Activated CD8-positive, alpha-beta memory T cell treated with anti-CD3 and anti-CD28 coated beads for 24 hours (primary cell): ENCODE results near the gene CEP19.
A peak's percentile ranks its signal among the peaks of the same experiment; 100 is the strongest.
"Not testable (repeated sequence)": the region's sequence is repeated elsewhere in the genome, so short reads cannot be mapped to it uniquely, and the experiment has no call there.

ENCODE experiments used
- DNase-seq: peaks from one replicate; pipeline ENCODE4 v3.0.0-alpha.2; 2020

Gene CEP19, protein sequence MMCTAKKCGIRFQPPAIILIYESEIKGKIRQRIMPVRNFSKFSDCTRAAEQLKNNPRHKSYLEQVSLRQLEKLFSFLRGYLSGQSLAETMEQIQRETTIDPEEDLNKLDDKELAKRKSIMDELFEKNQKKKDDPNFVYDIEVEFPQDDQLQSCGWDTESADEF

DNA sequence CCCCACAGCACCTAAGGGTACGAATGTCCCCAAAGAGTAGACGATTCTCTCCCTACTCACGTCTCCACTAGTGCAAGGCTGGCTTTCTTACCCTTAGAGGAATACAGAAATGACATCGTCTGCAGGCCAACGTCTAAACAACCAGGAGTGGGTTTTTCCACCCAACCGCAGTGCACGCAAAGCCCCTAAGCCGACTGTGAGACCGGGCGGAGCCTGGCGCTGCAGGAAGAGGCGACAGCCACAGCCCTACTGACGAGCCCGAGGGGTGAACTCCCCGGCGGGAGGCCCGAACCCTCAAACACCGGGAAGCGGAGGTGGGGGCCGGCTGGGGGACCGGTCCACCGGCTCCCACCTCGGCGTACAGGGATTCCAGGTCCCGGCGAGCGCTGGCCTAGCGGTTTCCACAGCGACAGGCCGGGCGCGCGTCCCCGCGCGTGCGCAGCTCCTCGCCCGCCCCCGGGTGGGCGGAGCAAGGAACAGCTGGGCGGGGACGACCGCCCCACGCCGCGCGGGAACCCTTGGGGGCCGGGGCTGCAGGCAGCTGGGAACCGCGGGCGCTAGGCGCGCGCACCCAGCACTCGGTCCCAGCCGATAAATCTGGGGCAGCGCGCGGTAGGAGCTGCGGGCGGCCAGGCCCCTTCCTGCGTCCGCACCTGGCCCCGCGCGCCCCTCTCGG, at the start of gene CEP19, which contains the start of gene PIGX:
CEP19 (minus strand) TSS at position 413 of the 676 bp plus-strand sequence. CDS start 3,593 bp downstream, outside the sequence.
PIGX (plus strand) TSS at position 540 of the 676 bp plus-strand sequence.
- DNase-seq: peak; percentile 96

DNA sequence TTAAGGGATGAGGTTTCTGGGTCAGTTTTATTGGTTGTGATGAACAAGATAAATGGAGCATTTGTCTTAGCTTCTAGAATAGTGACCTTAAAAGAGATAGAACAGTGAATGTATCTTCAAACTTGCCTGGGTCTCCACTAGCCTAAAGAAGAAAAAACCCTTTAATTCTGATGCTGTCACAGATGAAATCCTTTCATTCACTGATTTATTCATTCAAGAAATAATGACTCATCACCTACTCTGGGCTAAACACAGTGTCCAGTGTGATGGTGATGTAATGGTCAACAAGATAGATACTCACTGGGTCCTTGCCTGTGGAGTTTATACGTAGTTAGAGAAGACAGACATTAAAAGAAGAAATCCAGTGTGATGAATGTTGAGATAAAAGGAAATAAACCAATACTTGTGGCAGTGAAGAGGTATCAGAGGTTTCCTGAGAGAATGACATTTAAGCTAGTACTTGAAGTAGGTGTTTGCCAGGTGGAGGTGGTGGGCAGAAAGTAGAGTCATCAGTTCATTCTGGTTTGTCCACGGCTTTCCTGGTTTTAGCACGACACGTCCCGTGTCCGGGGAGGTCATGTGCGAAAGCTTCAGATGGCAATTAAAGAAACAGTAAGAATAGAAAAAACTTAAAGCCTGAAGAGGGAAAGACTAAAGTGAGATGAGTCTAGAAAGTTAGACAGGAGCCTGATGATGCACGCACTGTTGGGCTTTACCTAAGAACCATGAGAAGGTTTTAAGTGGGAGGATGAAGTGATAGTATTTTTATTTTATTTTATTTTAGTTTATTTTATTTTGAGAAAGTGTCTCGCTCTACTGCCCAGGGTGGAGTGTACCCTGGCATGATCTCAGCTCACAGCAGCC, 46.1 kb upstream of the CEP19 start:
- DNase-seq: no peak

GRCh38 chr3:196756732-196757131, 44.7 kb upstream of the CEP19 start:
- no peak for DNase-seq

DNA sequence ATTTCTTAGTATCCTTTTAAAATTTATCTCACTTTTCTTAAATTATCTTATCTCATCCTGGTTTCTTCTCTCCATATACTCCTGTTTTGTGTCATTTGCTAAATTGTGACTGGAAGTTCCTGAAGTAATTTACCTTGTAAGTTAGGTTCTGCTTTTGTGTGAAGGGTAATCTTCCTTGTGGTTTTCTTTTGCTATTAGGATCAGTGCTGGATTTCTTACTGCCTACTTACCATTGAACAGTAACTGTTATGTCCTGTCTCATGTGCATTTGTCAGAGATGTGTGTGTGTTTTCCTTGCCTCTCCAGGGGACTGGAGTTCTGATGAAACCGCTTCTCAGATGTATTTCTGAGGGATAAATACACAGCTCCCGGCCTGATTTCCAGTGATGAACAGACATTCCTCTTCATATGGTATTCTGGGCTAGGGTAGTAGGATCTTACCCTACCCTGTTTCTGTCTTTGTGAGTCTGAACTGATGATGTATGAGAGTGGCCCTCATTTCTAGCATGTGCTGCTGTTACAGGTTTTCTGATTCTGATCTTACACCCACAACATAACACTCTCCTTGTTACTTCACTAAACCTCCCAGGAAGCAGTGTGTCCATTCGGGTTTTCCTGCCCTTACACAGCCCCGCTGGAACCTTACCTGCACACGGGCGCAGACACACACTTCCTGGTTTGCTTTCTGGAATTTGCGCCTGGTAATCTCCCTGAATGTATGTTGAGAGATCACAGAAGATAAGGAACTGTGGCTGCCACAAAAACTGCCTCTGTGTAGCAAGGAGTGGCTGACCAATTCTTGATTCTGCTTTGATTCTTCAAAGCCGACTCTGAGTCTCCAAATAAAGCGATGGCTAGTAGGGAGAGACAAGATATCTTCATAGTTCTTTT, 42.3 kb upstream of the CEP19 start:
- no peak for DNase-seq

DNA sequence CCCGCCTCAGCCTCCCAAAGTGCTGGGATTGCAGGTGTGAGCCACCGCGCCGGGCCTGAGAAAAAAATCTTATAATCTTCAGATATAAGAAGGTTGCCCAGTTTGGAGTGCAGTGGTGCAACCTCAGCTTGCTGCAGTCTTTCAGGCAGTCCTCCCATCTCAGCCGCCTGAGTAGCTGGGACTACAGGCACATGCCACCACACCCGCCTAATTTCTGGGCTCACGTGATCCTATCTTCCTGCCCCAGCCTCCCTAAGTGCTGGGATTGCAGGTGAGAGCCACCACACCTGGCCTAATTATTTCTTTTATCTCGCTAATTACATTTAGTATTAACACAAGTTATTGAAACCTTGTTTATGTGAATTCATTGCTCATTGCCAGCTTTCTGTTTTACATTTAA, 41.2 kb upstream of the CEP19 start:
- DNase-seq: no peak

DNA sequence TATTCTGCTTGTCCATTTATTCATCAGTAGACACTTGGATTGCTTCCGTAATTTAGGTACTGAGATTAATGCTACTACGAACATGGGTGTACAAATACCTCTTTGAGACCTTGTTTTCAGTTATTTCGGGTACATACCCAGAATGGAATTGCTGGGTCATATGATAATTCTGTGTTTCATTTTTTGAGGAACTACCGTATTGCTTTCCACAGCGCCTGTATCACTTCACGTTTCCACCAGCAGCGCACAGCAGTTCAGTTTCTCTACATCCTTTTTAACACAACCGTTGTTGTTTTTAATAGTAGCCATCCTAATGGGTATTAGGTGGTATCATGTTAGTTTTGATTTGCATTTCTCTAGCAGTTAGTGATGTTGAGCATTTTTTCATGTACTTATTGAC, 37.1 kb upstream of the CEP19 start:
- no peak for DNase-seq

GRCh38 chr3:196743569-196743968, 31.5 kb upstream of the CEP19 start:
- not testable (repeated sequence) for DNase-seq

- DNase-seq: no peak
Measured at GRCh38 chr3:196741249-196741889, 29.3 kb upstream of the CEP19 start.

GRCh38 chr3:196740481-196741248, 28.6 kb upstream of the CEP19 start:
- DNase-seq: no peak

GRCh38 chr3:196739671-196740480, 27.8 kb upstream of the CEP19 start, which contains the start of gene PAK2:
Gene PAK2 (plus strand): TSS chr3:196739857. CDS start chr3:196782647, 42,790 bp downstream.
- DNase-seq: peak; percentile 94

DNA sequence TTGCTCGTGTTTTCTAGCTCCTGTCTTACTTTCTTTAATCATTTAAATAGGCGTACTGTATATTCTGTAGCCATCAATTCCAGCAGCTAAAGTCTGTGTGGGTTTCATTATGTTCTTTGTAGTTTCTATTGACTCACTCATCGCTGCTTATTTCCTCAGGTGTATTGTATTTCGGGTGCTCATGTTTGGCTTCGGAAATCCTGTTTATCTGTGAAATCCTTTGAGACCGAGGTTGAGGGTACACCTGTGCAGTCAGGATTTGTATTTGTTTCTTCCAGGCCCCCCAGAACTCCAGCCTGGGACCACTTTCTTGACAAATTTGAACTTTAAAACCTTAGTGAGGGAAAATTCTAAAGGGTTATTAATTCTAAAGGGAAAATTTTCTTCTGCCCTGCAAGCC, 25.6 kb upstream of the CEP19 start:
- no peak for DNase-seq

DNA sequence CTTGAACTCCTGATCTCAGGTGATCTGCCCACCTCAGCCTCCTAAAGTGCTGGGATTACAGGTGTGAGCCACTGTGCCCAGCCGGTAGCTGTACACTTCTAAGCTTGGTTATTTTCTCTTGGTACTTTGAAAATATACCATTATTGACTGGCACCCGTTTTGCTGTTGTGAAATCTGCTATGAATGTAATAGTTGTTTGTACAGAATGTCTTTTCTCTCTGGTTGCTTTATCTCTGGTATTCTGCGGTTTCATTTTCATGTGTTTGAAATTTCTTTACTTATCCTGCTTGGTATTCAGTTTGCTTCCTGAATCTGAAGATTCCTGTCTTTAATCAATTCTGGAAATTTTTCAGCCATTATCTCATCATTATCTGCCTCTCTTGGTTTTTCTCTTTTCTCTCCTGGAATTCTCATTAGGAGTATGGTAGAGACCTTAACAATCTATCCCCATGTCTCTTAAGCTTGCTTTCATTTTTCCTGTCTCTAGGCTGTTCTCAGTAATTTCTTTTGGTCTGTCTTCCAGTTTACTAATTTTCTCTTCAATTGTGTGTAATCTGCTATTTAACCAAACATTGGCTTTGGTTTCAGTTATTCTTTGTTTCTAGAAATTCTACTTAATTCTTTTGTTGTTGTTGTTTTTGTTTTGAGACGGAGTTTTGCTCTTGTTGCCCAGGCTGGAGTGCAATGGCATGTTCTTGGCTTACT, 24.8 kb upstream of the CEP19 start:
- no peak for DNase-seq

- no peak for DNase-seq
Measured at GRCh38 chr3:196735751-196736150, 23.7 kb upstream of the CEP19 start.

- no peak for DNase-seq
Measured at GRCh38 chr3:196726788-196727675, 15.0 kb upstream of the CEP19 start.

DNA sequence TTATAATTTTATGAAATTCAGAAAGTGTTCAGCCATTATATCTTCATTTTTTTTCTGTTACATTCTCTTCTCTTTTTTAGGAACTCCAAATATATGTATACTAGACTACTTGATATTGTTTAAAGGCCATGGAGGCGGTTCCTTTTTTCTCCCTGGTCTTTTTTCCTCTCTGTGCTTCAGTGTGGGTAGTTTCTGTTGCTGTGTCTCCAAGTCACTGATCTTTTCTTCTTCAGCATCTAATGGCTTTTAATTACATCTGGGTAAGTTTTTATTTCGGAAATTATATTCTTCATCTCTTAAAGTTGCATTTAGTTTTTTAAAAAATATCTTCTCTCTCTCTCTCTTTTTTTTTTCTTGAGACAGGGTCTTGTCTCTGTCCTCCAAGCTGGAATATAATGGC, 9.0 kb upstream of the CEP19 start:
- no peak for DNase-seq

GRCh38 chr3:196717162-196717561, 5.1 kb upstream of the CEP19 start:
- DNase-seq: not testable (repeated sequence)

- DNase-seq: no peak
Measured at GRCh38 chr3:196712514-196713413, 714 bp upstream of the CEP19 start.
